Glomerular visceral epithelial cell (primary cell): Measurements from ENCODE around the gene PACSIN3.

ENCODE experiments used
- DNase-seq: peaks from one replicate; pipeline ENCODE4 v3.0.0-alpha.2; 2016; ENCODE audit errors: extremely low spot score

Gene PACSIN3

DNA sequence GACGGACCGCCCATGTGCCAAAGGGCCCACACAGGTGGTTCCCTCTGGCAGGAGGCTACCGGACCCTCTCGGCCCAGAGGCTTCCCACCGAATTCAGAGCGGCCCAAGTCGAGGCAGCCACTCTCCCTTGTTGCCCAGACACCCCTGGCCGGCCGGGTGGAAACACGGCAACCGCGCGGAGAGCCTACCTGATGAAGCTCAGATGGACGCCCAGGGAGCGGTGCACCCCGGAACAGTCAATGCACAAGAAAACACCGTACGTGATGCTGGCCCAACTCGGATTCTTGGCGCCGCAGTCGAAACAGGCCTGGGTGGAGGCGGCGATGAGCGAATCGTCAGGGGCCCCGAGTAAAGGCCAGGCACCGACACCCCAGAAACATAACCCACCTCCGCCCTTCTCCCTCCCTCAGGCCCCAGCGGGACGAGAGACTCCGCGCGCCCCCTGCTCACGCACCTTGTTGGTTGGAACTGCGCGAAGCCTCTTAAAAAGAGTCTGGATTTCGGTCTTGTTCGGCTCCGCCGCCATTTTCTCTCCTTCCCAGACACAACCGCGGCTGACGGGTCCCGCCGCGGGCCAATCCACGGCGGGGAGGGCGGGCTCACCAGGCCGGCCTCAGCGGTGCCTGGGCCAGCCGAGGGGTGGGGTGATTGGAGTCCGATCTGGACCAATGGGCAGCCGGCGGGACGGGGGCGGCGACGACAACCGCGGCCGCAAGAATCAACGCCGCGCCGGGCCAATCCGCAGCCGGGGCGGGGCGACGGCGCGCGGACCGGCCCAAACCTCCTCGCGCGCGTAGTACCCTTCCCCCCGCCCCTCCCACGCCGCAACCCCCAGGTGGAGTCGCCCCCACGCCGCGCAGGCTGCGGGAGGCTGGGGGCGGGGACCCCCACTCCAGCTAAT is 9.7 kb downstream of the PACSIN3 start, which contains the start of gene ARFGAP2:
Gene ARFGAP2, minus strand, starts transcription at position 552 of the 901 bp plus-strand sequence. Its CDS starts 26 bp downstream, at position 526.
- DNase-seq: peak; percentile 94

DNA sequence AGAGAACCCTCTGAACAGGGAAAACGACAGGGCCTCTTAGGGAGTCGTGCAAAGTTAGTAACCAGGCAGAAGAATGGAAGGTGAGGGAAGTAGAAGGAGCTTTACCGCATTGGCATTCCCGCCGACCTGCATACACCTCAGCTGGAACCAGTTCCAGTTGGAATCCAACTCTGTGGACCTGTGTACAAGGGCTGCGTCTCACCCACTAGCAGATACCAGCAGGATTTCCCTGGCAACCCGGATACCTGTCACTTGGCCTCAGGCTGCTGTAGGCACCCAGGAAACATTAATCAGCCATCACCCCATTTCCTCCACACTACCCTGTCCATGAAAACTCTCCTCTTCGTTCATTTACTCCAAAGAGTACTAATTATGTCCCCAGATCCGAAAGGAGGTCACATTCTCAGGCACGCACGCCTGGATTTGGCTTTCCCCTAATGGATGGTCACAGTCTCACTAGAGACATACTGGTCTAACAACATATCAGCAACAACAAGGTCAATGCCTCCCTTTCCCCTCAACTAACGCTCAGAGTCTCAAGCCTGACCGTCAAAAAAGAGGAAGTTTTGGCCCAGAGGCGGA is 10.4 kb downstream of the PACSIN3 start:
- no peak for DNase-seq

DNA sequence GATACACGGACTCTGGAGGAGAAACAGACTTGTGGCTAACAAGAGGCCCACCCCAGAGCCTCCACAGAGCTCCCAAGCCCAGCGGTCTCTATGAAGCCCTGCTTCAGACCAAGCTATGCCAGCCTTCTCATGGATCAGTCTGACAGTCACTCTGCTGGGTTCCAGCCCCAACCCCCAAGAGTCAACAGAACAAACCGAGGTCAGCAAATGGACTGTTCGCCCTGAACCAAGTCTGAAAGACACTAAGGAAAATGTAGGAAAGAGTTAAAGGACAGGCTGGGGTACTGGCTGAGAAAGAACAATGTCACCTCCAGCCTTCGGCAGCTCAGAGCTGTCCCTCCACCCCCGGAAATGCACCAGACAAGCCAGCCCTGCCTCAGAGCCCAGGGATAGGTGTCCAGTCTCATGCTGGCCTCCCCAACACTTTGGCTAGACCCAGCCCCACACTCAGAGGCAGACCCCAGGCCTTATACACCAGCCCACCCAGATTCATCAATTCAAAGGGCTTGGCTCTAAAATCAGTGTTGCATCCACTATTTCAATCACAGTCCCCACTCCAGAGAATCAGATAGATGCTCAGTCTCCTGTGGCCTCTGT is 13.4 kb downstream of the PACSIN3 start:
- DNase-seq: no peak

DNA sequence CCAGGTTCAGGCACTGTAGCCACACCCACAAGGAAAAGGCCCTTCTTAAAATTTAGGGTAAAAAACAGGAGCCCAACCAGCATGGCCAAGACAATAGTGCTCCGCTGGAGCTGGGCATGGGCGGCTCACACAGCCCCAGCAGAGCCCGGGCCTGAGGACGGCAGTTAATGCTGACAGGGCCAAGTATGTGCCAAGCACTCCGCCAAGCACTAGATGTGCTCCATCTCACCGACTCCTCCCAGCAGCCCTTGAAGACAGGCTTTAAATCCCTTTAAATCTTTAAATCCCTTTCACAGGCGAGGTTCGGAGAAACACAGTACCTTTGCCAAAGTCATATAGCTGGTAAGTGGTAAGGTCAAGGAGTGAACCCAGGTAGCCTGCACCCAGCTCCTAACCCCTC is 14.4 kb downstream of the PACSIN3 start:
- DNase-seq: no peak

DNA sequence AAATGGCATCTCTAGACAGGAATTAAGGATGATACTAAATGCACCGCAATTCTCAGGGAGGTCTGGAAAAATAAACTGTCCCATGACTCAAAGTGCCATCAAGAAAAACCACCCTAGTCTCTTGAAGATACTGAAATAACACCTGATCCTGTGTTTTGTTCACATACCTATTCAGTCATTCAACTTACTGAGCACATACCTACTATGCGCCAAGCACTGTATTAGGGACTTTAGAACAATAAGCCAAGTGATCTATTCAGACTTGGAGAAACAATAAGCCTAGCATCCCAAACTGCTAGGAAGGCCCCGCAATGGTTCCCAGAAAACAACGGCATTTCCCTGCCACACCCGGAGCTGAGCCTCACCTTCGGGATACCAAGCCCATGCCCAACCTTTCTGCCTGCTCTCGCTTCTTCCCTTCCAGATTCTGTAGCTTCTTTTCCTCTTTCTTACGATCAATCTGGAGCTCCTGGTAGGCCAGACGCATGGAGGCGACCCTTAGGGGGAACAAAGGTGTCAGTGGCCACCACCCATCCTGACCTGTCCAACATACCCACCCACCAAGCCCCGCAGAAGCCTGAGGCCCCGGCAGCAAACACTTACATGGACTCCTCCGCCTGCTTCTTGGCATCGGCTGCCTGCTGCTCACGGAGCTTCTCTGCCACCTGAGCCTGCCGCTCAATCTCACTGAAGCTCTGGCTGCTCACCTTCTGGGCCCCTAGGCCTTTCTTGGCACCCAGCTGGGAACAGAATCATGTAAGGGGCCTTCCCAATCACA is 15.0 kb downstream of the PACSIN3 start:
- no peak for DNase-seq

- no peak for DNase-seq
Observed at GRCh38 chr11:47166368-47166767, 19.9 kb downstream of the PACSIN3 start.

DNA sequence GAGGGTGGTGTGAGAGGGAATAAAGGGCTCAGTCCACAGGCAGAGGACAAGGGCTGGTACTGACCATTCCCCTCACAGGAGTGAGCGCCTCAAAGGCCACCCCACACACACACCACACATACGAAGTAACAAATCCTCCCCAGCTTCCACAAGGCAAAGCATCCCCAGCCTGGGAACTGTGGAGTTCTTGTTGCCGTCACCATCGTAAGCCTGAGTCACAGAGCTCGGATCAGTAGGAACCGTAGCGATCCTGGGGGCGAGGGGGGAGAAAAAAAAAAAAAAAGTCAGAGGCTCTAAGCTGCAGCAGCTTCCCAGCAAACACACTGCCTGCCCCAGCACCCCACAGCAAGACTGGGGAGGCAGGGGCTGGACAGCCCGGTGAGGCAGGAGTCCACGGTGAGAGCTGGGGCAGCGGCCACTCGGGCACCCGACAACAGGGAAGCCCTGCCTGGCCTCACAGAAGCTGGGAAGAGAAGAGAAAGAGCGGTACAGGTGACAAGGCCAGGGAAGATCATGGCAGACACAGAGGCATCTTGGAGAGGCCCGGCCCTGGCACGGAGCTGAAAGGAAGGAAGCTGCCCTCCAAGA is 20.9 kb downstream of the PACSIN3 start:
- DNase-seq: no peak

DNA sequence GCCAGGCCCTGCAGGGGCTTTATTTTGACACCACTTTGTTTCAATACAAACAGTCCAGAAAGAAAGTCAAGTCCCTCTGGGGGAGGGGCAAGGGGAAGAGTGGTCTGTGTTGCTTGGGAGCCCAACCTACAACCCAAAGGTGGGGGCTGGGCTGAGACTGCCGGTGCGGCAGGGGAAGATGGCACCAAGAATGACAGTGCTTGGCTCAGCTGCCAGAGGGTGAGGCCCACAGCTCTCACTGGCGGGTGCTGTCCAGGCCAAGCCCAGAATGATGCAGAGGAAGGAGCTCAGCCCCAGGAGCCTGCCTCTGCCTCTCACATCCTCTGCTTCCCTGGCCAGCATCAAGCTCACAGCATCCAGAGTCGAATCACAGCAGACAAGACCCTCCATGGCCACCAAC is 21.9 kb downstream of the PACSIN3 start:
- no peak for DNase-seq

GRCh38 chr11:47163898-47164297 is 22.3 kb downstream of the PACSIN3 start:
- no peak for DNase-seq

- DNase-seq: no peak
Observed at GRCh38 chr11:47163193-47163592, 23.0 kb downstream of the PACSIN3 start.

GRCh38 chr11:47162426-47162825 is 23.8 kb downstream of the PACSIN3 start:
- no peak for DNase-seq

GRCh38 chr11:47161890-47162289 is 24.3 kb downstream of the PACSIN3 start:
- no peak for DNase-seq

GRCh38 chr11:47161134-47161854 is 24.9 kb downstream of the PACSIN3 start:
- peak; percentile 69 for DNase-seq

DNA sequence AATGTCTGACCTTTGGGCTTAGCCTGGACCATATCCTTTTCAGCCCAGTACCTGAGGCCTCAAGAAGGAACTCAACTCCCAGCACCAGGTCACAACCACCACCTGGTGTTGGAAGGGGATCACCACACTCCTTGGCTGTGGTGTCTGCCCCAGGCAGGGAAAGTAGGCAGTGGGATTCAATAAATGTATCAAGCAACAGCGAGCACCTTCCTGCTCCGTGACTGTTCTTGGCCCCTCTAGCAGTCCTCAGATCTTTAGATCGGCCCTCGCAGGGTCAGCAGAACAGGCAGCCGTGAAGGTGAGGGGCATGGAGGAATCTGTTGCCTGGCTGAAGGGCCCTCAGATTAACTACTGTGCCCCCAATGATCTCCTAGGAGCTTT is 25.5 kb downstream of the PACSIN3 start:
- DNase-seq: no peak

GRCh38 chr11:47158242-47158641 is 28.0 kb downstream of the PACSIN3 start:
- DNase-seq: no peak

- DNase-seq: no peak
Observed at GRCh38 chr11:47157805-47158204, 28.4 kb downstream of the PACSIN3 start.

GRCh38 chr11:47156951-47157350 is 29.3 kb downstream of the PACSIN3 start:
- no peak for DNase-seq

GRCh38 chr11:47156333-47156732 is 29.9 kb downstream of the PACSIN3 start:
- DNase-seq: no peak

- no peak for DNase-seq
Observed at GRCh38 chr11:47155879-47156278, 30.4 kb downstream of the PACSIN3 start.

- no peak for DNase-seq
Observed at GRCh38 chr11:47154616-47155570, 31.3 kb downstream of the PACSIN3 start.
